PC-3 (cell line): ENCODE measurements around the gene NFAT5. TPM values are rescaled to one million over a fixed set of nuclear protein-coding genes. Genes with fewer than 3 reads are reported as not detected.
"Not testable (repeated sequence)": the region's sequence is repeated elsewhere in the genome, so short reads cannot be mapped to it uniquely, and the experiment has no call there.

Experiments used
- ATAC-seq: fragments of 200-7000 bp; cut with Tn5 transposase; 2 replicates; pipeline ENCODE4 v1.9.1; 2020; ENCODE audit warnings: mild to moderate bottlenecking, moderate library complexity
- BruUV-seq: library from RNA; stranded (reverse); fragments of 400-500 nt; replicated peaks from 2 replicates; lab custom pipeline; 2021; lab: Mats Ljungman, UMichigan
- CTCF ChIA-PET: fragments of 300-600 bp; sonication (Branson Sonifier 250); formaldehyde crosslinking; loops from one replicate; lab custom pipeline; 2022; ENCODE audit warnings: antibody characterized with exemption; lab: Charles Lee
- POLR2A ChIA-PET: fragments of 300-600 bp; sonication (Branson Sonifier 250); formaldehyde crosslinking; loops from one replicate; lab custom pipeline; 2022; ENCODE audit warnings: antibody characterized with exemption; ENCODE audit not compliant: unreplicated experiment; lab: Charles Lee
- DNase-seq: peaks from one replicate; pipeline ENCODE4 v3.0.0-alpha.2; 2015
- H2AFZ ChIP-seq: fragments of 300-600 bp; sonication (generic); 2 replicates; pipeline ENCODE4 v1.6.0; 2016; ENCODE audit warnings: antibody characterized with exemption, low read length
- H3F3A ChIP-seq: fragments of 300-600 bp; sonication (generic); one replicate; pipeline ENCODE4 v1.6.0; 2017; ENCODE audit warnings: antibody characterized with exemption, low read length, control low read depth, mild to moderate bottlenecking; ENCODE audit not compliant: unreplicated experiment
- H3K27ac ChIP-seq: fragments of 300-600 bp; sonication (generic); 2 replicates; pipeline ENCODE4 v1.5.1; 2016; ENCODE audit warnings: mild to moderate bottlenecking, low read length
- H3K27me3 ChIP-seq: fragments of 300-600 bp; sonication (generic); 2 replicates; pipeline ENCODE4 v1.6.1; 2016; ENCODE audit warnings: low read length, mixed read lengths
- H3K36me3 ChIP-seq: fragments of 300-600 bp; sonication (generic); 2 replicates; pipeline ENCODE4 v1.6.1; 2016; ENCODE audit warnings: low read depth, mixed run types, low read length, mixed read lengths
- H3K4me1 ChIP-seq: fragments of 300-600 bp; sonication (generic); 2 replicates; pipeline ENCODE4 v1.5.1; 2016; ENCODE audit warnings: low read length; ENCODE audit not compliant: insufficient read depth
- H3K4me2 ChIP-seq: fragments of 300-600 bp; sonication (generic); 2 replicates; pipeline ENCODE4 v1.6.0; 2016; ENCODE audit warnings: low read length
- H3K4me3 ChIP-seq: fragments of 300-600 bp; sonication (generic); 2 replicates; pipeline ENCODE4 v1.5.1; 2016; ENCODE audit warnings: mild to moderate bottlenecking, low read length, mixed read lengths
- H3K79me2 ChIP-seq: fragments of 300-600 bp; sonication (generic); 2 replicates; pipeline ENCODE4 v1.6.1; 2017; ENCODE audit warnings: low read length, mixed read lengths
- H3K9ac ChIP-seq: fragments of 300-600 bp; sonication (generic); 2 replicates; pipeline ENCODE4 v1.6.0; 2016; ENCODE audit warnings: mild to moderate bottlenecking, low read length
- H3K9me2 ChIP-seq: fragments of 300-600 bp; sonication (generic); replicated peaks from 2 replicates; pipeline ENCODE4 v1.6.1; 2016; ENCODE audit warnings: mixed run types, low read length, mixed read lengths
- H3K9me3 ChIP-seq: fragments of 300-600 bp; sonication (generic); 2 replicates; pipeline ENCODE4 v1.6.1; 2016; ENCODE audit warnings: low read length, mixed read lengths
- H4K20me1 ChIP-seq: fragments of 300-600 bp; sonication (generic); 2 replicates; pipeline ENCODE4 v1.6.1; 2016; ENCODE audit warnings: low read length, mixed read lengths
- CTCF ChIP-seq: fragments of 300-600 bp; sonication (generic); conservative IDR thresholded peaks from 2 replicates; pipeline ENCODE4 v1.5.1; 2017; ENCODE audit warnings: antibody characterized with exemption, low read depth, mild to moderate bottlenecking, low read length
- EZH2 ChIP-seq: fragments of 300-600 bp; sonication (generic); IDR thresholded peaks from one replicate; pipeline ENCODE4 v1.6.1; 2017; ENCODE audit warnings: antibody characterized with exemption, mild to moderate bottlenecking, low read length; ENCODE audit not compliant: unreplicated experiment
- EZH2phosphoT487 ChIP-seq: fragments of 300-600 bp; sonication (generic); IDR thresholded peaks from 2 replicates; pipeline ENCODE4 v1.6.1; 2018; ENCODE audit warnings: mild to moderate bottlenecking, antibody characterized with exemption, low read length, borderline replicate concordance
- intact Hi-C: fragments of 100-400 bp; cut with micrococcal nuclease; formaldehyde crosslinking; loops from 2 replicates; pipeline ENCODE4 v1.9.0; 2023
- total RNA-seq: library from RNA; depleted of rRNA; stranded (reverse); fragments of >200 nt; gene quantifications from 2 replicates; pipeline ENCODE4 v1.2.3, GENCODE V29; 2014

Gene NFAT5
- total RNA-seq, 1 experiment from 2014 or later = 11.4 TPM

- intact Hi-C loops = no loop called here
- DNase-seq (no peak), ATAC-seq (no peak)
- H3K27ac ChIP-seq = no peak overlapping the region
- H3K4me2 ChIP-seq = no peak overlapping the region
- no peaks in the 10 kb centered on the region for H3K9me2 ChIP-seq
- no peaks in the 10 kb centered on the region for H3K9me3 ChIP-seq
- no peaks in the 10 kb centered on the region for H3K27me3 ChIP-seq
- peaks cover 29% of the 10 kb centered on the region for H3K36me3 ChIP-seq
- no peak overlapping the region for H3K9ac ChIP-seq
- no TSS peak for BruUV-seq
- H3F3A ChIP-seq = no peaks in the 10 kb centered on the region
- no peaks in the 10 kb centered on the region for H3K4me1 ChIP-seq
- H4K20me1 ChIP-seq = no peaks in the 10 kb centered on the region
- ChIA-PET CTCF (no interaction called here), POLR2A (no interaction called here)
- no peak for TF ChIP-seq EZH2phosphoT487
- H3K79me2 ChIP-seq = peaks cover 65% of the 10 kb centered on the region
- H2AFZ ChIP-seq = no peak overlapping the region
- H3K4me3 ChIP-seq = no peak overlapping the region
These were observed 14.2 kb downstream of the NFAT5 start for GRCh38 chr16:69579783-69580481.

DNA sequence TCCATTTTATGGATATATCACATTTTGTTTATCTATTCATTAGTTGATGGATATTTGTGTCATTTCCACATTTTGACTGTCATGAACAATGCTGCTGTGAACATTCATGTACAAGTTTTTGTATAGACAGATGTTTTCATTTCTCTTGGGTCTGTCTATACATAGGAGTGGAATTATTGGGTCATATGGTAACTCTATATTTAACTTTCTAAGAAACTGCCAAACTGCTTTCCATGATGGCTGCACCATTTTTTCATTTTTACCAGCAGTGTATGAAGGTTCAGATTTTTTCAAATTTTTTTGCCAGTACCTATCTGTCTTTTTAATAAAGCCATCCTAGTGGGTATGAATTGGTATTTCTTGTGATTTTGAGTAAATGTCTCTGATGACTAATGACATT lies 15.5 kb downstream of the NFAT5 start:
- ChIA-PET CTCF (no interaction called here), POLR2A (no interaction called here)
- Histone ChIP-seq H2AFZ (no peak overlapping the region), H3K27ac (no peak overlapping the region), H3K9me3 (no peaks in the 10 kb centered on the region), H3K4me3 (no peak overlapping the region), H4K20me1 (no peaks in the 10 kb centered on the region), H3K9ac (no peak overlapping the region), H3K9me2 (no peaks in the 10 kb centered on the region), H3K27me3 (no peaks in the 10 kb centered on the region), H3K79me2 (peaks cover 66% of the 10 kb centered on the region), H3K4me1 (no peaks in the 10 kb centered on the region), H3F3A (no peaks in the 10 kb centered on the region), H3K36me3 (peaks cover 29% of the 10 kb centered on the region), H3K4me2 (no peak overlapping the region)
- ATAC-seq (no peak), DNase-seq (no peak)
- TF ChIP-seq EZH2 (no peak), CTCF (no peak), EZH2phosphoT487 (no peak)
- intact Hi-C loops = no loop called here
- BruUV-seq = no TSS peak

DNA sequence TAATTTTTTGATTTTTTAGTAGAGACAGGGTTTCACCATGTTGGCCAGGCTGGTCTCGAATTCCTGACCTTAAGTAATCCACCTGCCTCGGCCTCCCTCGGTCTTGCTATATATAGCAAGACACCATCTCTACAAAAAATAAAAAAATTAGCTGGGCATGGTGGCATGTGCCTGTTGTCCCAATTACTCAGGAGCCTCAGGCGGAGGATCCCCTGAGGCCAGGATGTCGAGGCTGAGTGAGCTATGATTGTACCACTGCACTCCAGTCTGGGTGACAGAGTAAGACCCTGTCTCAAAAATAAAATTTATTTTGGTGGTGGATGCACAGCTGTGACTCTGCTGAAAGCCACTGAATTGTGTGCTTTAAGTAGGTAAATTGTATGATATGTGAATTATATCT lies 18.7 kb downstream of the NFAT5 start:
- H2AFZ ChIP-seq, H3K27ac ChIP-seq, H3K4me3 ChIP-seq, H3K9ac ChIP-seq, H3K9me3 ChIP-seq, H3K27me3 ChIP-seq, BruUV-seq, CTCF ChIA-PET, H4K20me1 ChIP-seq, DNase-seq, POLR2A ChIA-PET, H3K4me2 ChIP-seq, H3K4me1 ChIP-seq, ATAC-seq, intact Hi-C loops, H3K9me2 ChIP-seq, H3F3A ChIP-seq: not testable (repeated sequence)
- Histone ChIP-seq H3K79me2 (peaks cover 60% of the 10 kb centered on the region), H3K36me3 (peaks cover 23% of the 10 kb centered on the region)
